ENCODE results near the gene CTNNA2.

The CTNNA2 gene

DNA sequence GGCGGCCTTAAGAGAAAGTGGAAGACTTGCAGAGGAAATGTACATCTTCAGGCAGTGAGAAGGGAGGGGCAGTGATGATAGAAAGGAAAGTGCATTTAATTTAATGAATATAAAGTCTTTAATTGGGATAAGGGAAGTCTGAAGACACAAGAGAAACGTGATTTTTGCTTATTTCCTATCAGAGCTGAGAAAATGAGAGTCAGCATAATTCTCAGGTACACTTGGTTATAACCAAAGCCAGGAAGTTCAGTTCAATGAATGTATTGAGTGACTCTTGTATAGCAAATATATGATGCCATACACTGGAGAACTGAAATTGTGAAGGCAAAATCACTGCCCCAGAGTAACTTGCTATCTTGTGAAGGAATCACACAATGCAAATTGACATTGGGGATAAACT, 535.4 kb downstream of the CTNNA2 start:
- no peak overlapping the region for H3K9ac ChIP-seq (ENCODE audit: low read depth in 1 of 2, low read length in 2 of 2)
- H3K27ac ChIP-seq (ENCODE audit: low read depth in 2 of 2, low read length in 2 of 2): no peak overlapping the region

GRCh38 chr2:80050246-80050645, 537.4 kb downstream of the CTNNA2 start:
- Histone ChIP-seq H3K9ac (ENCODE audit: low read depth in 1 of 2, low read length in 2 of 2) (no peak overlapping the region), H3K4me1 (ENCODE audit: control insufficient read depth in 2 of 2, insufficient read depth in 2 of 2, low read length in 2 of 2) (no peaks in the 10 kb centered on the region), H3K27me3 (ENCODE audit: control insufficient read depth in 2 of 2, insufficient read depth in 2 of 2, low read length in 2 of 2) (no peaks in the 10 kb centered on the region), H3K27ac (ENCODE audit: low read depth in 2 of 2, low read length in 2 of 2) (no peak overlapping the region), H3K4me3 (ENCODE audit: low read length in 2 of 2) (no peak overlapping the region), H3K9me3 (ENCODE audit: control insufficient read depth in 2 of 2, low read length in 2 of 2) (no peaks in the 10 kb centered on the region), H3K36me3 (ENCODE audit: control insufficient read depth in 2 of 2, insufficient read depth in 2 of 2, low read length in 2 of 2) (no peaks in the 10 kb centered on the region)

More for the DNA sequence above, 535.4 kb downstream of the CTNNA2 start:
- no peaks in the 10 kb centered on the region for H3K36me3 ChIP-seq (ENCODE audit: control insufficient read depth in 2 of 2, insufficient read depth in 2 of 2, low read length in 2 of 2)
- H3K4me1 ChIP-seq (ENCODE audit: control insufficient read depth in 2 of 2, insufficient read depth in 2 of 2, low read length in 2 of 2): no peaks in the 10 kb centered on the region
- no peak overlapping the region for H3K4me3 ChIP-seq (ENCODE audit: low read length in 2 of 2)
- H3K9me3 ChIP-seq (ENCODE audit: control insufficient read depth in 2 of 2, low read length in 2 of 2): no peaks in the 10 kb centered on the region
- H3K27me3 ChIP-seq (ENCODE audit: control insufficient read depth in 2 of 2, insufficient read depth in 2 of 2, low read length in 2 of 2): no peaks in the 10 kb centered on the region

DNA sequence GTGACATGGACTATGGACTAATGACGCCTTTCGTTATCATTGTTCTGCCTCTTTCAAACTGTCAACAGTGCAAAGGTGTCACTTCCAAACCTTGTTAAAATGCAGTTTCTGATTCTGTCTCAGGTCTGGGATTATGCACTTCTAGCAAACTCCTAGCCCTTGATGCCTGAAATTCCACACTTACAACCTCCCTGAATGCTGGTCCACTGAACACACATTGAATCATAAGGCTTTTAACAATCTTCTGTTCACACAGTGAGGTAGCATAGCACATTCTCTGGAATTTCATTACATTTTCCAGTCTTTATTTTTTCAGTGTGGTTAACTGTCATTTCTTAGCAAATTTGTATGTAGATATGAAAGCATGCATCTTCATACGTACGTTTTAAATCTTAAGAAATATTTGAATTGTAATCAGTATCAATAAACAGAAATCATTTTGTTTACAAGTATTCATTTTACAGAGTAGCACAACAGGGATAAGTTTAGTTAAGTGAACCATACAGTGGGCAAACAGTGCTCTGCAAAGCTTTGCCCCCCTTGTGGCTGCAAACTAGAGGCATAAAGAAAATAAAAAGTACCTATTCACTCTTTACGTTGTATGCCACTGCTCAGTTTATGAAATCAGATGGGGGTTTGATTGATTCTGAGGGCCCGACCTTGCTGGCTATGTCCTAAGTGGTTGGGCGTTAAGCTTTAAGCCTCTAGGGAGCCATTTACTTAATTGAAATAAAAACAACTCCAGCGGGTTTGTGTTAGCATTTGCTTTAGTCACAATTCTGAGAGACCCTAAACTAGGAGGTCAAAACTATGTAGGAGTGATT, 540.9 kb downstream of the CTNNA2 start:
- no peak overlapping the region for H3K9ac ChIP-seq (ENCODE audit: low read depth in 1 of 2, low read length in 2 of 2)

GRCh38 chr2:80054346-80054675, 541.5 kb downstream of the CTNNA2 start:
- H3K4me1 ChIP-seq (ENCODE audit: control insufficient read depth in 2 of 2, insufficient read depth in 2 of 2, low read length in 2 of 2): no peaks in the 10 kb centered on the region
- no peak overlapping the region for H3K9ac ChIP-seq (ENCODE audit: low read depth in 1 of 2, low read length in 2 of 2)
- no peaks in the 10 kb centered on the region for H3K36me3 ChIP-seq (ENCODE audit: control insufficient read depth in 2 of 2, insufficient read depth in 2 of 2, low read length in 2 of 2)
- H3K4me3 ChIP-seq (ENCODE audit: low read length in 2 of 2): no peak overlapping the region
- no peaks in the 10 kb centered on the region for H3K9me3 ChIP-seq (ENCODE audit: control insufficient read depth in 2 of 2, low read length in 2 of 2)
- no peaks in the 10 kb centered on the region for H3K27me3 ChIP-seq (ENCODE audit: control insufficient read depth in 2 of 2, insufficient read depth in 2 of 2, low read length in 2 of 2)
- no peak overlapping the region for H3K27ac ChIP-seq (ENCODE audit: low read depth in 2 of 2, low read length in 2 of 2)

More for the DNA sequence above, 540.9 kb downstream of the CTNNA2 start:
- Histone ChIP-seq H3K9me3 (ENCODE audit: control insufficient read depth in 2 of 2, low read length in 2 of 2) (no peaks in the 10 kb centered on the region), H3K4me1 (ENCODE audit: control insufficient read depth in 2 of 2, insufficient read depth in 2 of 2, low read length in 2 of 2) (no peaks in the 10 kb centered on the region), H3K36me3 (ENCODE audit: control insufficient read depth in 2 of 2, insufficient read depth in 2 of 2, low read length in 2 of 2) (no peaks in the 10 kb centered on the region), H3K4me3 (ENCODE audit: low read length in 2 of 2) (no peak overlapping the region), H3K27ac (ENCODE audit: low read depth in 2 of 2, low read length in 2 of 2) (no peak overlapping the region), H3K27me3 (ENCODE audit: control insufficient read depth in 2 of 2, insufficient read depth in 2 of 2, low read length in 2 of 2) (no peaks in the 10 kb centered on the region)

- no peaks in the 10 kb centered on the region for H3K9me3 ChIP-seq (ENCODE audit: control insufficient read depth in 2 of 2, low read length in 2 of 2)
- H3K27me3 ChIP-seq (ENCODE audit: control insufficient read depth in 2 of 2, insufficient read depth in 2 of 2, low read length in 2 of 2): no peaks in the 10 kb centered on the region
- H3K27ac ChIP-seq (ENCODE audit: low read depth in 2 of 2, low read length in 2 of 2): no peak overlapping the region
- H3K9ac ChIP-seq (ENCODE audit: low read depth in 1 of 2, low read length in 2 of 2): no peak overlapping the region
- no peaks in the 10 kb centered on the region for H3K36me3 ChIP-seq (ENCODE audit: control insufficient read depth in 2 of 2, insufficient read depth in 2 of 2, low read length in 2 of 2)
- H3K4me1 ChIP-seq (ENCODE audit: control insufficient read depth in 2 of 2, insufficient read depth in 2 of 2, low read length in 2 of 2): no peaks in the 10 kb centered on the region
- H3K4me3 ChIP-seq (ENCODE audit: low read length in 2 of 2): no peak overlapping the region
These were observed 545.1 kb downstream of the CTNNA2 start for GRCh38 chr2:80057956-80058355.

GRCh38 chr2:80058562-80058961, 545.7 kb downstream of the CTNNA2 start:
- Histone ChIP-seq H3K27ac (ENCODE audit: low read depth in 2 of 2, low read length in 2 of 2) (no peak overlapping the region), H3K4me3 (ENCODE audit: low read length in 2 of 2) (no peak overlapping the region), H3K27me3 (ENCODE audit: control insufficient read depth in 2 of 2, insufficient read depth in 2 of 2, low read length in 2 of 2) (no peaks in the 10 kb centered on the region), H3K9ac (ENCODE audit: low read depth in 1 of 2, low read length in 2 of 2) (no peak overlapping the region), H3K9me3 (ENCODE audit: control insufficient read depth in 2 of 2, low read length in 2 of 2) (no peaks in the 10 kb centered on the region), H3K4me1 (ENCODE audit: control insufficient read depth in 2 of 2, insufficient read depth in 2 of 2, low read length in 2 of 2) (no peaks in the 10 kb centered on the region), H3K36me3 (ENCODE audit: control insufficient read depth in 2 of 2, insufficient read depth in 2 of 2, low read length in 2 of 2) (no peaks in the 10 kb centered on the region)

- Histone ChIP-seq H3K4me3 (ENCODE audit: low read length in 2 of 2) (no peak overlapping the region), H3K9ac (ENCODE audit: low read depth in 1 of 2, low read length in 2 of 2) (no peak overlapping the region), H3K4me1 (ENCODE audit: control insufficient read depth in 2 of 2, insufficient read depth in 2 of 2, low read length in 2 of 2) (no peaks in the 10 kb centered on the region), H3K27me3 (ENCODE audit: control insufficient read depth in 2 of 2, insufficient read depth in 2 of 2, low read length in 2 of 2) (no peaks in the 10 kb centered on the region), H3K36me3 (ENCODE audit: control insufficient read depth in 2 of 2, insufficient read depth in 2 of 2, low read length in 2 of 2) (no peaks in the 10 kb centered on the region), H3K9me3 (ENCODE audit: control insufficient read depth in 2 of 2, low read length in 2 of 2) (no peaks in the 10 kb centered on the region), H3K27ac (ENCODE audit: low read depth in 2 of 2, low read length in 2 of 2) (no peak overlapping the region)
These were observed 546.6 kb downstream of the CTNNA2 start for GRCh38 chr2:80059447-80059846.

DNA sequence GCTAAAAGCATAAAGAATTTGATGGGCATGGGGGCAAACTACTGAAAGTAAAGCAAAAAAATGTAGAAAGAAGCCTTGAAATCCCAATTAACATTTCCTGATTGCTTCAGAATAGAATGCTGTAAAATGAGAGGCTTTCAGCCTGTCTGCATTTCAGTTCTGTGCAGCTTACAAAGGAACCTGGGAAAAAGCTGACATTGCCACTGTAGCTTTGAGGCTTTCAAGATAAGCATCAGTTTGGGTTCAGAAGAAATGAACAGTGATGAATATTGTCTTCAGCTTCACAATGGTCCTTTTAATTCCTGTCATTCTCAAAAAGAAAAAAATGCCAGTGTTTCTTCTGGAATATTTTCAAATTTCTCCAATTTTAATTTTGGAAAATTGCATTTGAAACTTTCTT, 549.0 kb downstream of the CTNNA2 start:
- Histone ChIP-seq H3K4me3 (ENCODE audit: low read length in 2 of 2) (no peak overlapping the region), H3K27me3 (ENCODE audit: control insufficient read depth in 2 of 2, insufficient read depth in 2 of 2, low read length in 2 of 2) (no peaks in the 10 kb centered on the region), H3K9me3 (ENCODE audit: control insufficient read depth in 2 of 2, low read length in 2 of 2) (no peaks in the 10 kb centered on the region), H3K36me3 (ENCODE audit: control insufficient read depth in 2 of 2, insufficient read depth in 2 of 2, low read length in 2 of 2) (no peaks in the 10 kb centered on the region), H3K4me1 (ENCODE audit: control insufficient read depth in 2 of 2, insufficient read depth in 2 of 2, low read length in 2 of 2) (no peaks in the 10 kb centered on the region), H3K27ac (ENCODE audit: low read depth in 2 of 2, low read length in 2 of 2) (no peak overlapping the region), H3K9ac (ENCODE audit: low read depth in 1 of 2, low read length in 2 of 2) (no peak overlapping the region)

DNA sequence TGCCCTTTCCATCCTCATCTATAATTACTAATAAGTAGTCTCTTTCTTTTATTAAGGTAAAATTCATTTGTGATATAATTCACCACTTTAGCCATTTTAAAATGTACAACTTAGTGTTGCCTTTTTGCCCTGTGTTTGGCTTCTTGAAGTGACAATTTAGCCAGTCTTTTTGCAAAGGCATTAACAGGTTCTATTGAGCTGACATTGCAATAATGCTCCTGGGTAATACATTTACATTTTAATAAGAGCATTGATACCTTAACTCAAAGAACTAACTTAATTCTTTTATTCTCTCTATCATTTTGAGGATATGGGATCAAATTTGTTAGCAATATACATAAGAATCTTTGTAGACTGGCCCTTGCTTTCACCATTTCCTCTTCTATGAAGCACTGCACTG, 549.4 kb downstream of the CTNNA2 start:
- no peaks in the 10 kb centered on the region for H3K36me3 ChIP-seq (ENCODE audit: control insufficient read depth in 2 of 2, insufficient read depth in 2 of 2, low read length in 2 of 2)

DNA sequence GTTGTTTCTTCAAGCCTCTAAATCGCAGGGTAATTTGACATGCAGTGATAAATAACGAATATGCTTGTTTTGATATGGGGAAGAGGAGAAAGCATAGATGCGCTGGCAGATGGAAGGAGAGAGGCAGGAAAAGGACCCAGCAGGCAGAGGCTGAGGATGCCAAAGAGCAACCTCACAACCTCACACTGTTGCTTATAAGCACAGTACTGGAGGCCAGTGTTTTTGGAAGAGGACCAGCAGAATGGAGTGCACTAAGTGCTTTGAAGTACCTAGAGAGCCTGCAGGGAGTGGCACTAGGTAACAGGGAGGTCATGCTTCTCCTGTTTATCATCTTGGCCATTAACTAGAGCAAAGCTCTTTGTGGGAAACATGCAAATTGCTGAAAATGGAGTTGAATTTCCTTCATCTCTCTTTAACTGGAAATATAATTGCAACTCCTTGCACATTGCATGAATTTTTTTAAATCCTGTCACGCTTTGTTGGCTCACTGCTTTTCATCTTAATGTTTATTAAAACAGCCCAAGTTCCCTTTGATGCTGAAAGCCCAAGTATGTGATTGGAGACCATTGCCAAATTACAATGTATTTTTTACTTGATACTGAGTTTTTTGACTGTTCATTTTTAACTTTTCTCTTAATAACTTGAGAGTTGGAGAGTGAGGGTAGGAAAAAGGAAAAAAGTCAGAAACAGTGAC, 555.3 kb downstream of the CTNNA2 start:
- Histone ChIP-seq H3K9ac (ENCODE audit: low read depth in 1 of 2, low read length in 2 of 2) (no peak overlapping the region), H3K27ac (ENCODE audit: low read depth in 2 of 2, low read length in 2 of 2) (no peak overlapping the region), H3K27me3 (ENCODE audit: control insufficient read depth in 2 of 2, insufficient read depth in 2 of 2, low read length in 2 of 2) (no peaks in the 10 kb centered on the region)

More for the DNA sequence above, 549.4 kb downstream of the CTNNA2 start:
- Histone ChIP-seq H3K27ac (ENCODE audit: low read depth in 2 of 2, low read length in 2 of 2) (no peak overlapping the region), H3K9me3 (ENCODE audit: control insufficient read depth in 2 of 2, low read length in 2 of 2) (no peaks in the 10 kb centered on the region), H3K9ac (ENCODE audit: low read depth in 1 of 2, low read length in 2 of 2) (no peak overlapping the region), H3K4me3 (ENCODE audit: low read length in 2 of 2) (no peak overlapping the region), H3K27me3 (ENCODE audit: control insufficient read depth in 2 of 2, insufficient read depth in 2 of 2, low read length in 2 of 2) (no peaks in the 10 kb centered on the region), H3K4me1 (ENCODE audit: control insufficient read depth in 2 of 2, insufficient read depth in 2 of 2, low read length in 2 of 2) (no peaks in the 10 kb centered on the region)

More for the DNA sequence above, 555.3 kb downstream of the CTNNA2 start:
- no peak overlapping the region for H3K4me3 ChIP-seq (ENCODE audit: low read length in 2 of 2)
- H3K4me1 ChIP-seq (ENCODE audit: control insufficient read depth in 2 of 2, insufficient read depth in 2 of 2, low read length in 2 of 2): no peaks in the 10 kb centered on the region
- no peaks in the 10 kb centered on the region for H3K9me3 ChIP-seq (ENCODE audit: control insufficient read depth in 2 of 2, low read length in 2 of 2)
- H3K36me3 ChIP-seq (ENCODE audit: control insufficient read depth in 2 of 2, insufficient read depth in 2 of 2, low read length in 2 of 2): no peaks in the 10 kb centered on the region
